Measurements from ENCODE around the gene CST6.

DNA sequence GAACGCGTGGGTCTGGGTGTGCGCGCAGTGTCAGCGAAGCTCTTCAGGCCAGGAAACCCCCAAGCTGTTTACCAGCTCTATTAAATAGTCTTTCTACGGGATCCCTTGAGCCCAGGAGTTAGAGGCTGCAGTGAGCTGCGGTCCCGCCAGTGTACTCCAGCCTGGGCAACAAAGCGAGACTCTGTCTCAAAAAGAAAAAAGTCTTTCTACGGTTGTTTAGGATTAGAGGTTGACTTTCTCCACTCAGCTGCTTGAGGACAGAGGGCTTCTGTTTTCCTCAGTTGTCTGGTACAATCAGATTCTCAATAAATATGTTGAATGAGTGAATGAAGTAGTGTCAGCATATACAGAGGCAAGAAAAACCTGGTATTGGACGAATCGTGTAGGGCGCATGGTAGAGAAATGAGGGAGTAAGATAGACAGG lies 49.7 kb upstream of the CST6 start:
- TF ChIP-seq GATA2 (IDR thresholded peaks at IDR 0.05; ENCODE audit: low read depth, low read length) (no peak), GATA3 (IDR thresholded peaks at IDR 0.05; ENCODE audit: low read depth, low read length) (no peak)
